Adrenal gland (tissue), 5 donors: ENCODE results near the gene ITIH1.

Experiments used
- POLR2A ChIP-seq, 2 donors: fragments of 450-650 bp; IDR thresholded peaks; one replicate each; pipeline ENCODE4 v1.6.1; 2017; ENCODE audit warnings: antibody characterized with exemption in 2 of 2, mild to moderate bottlenecking in 2 of 2, moderate library complexity in 1 of 2
- TF ChIP-seq, protein P1 (sequence below), 6 experiments: fragments of 450-650 bp in 4 of 6; fragments of 200-600 bp in 2 of 6; sonication (generic) in 1 of 6; IDR thresholded peaks; 1 replicate in 5 of 6; 2 replicates in 1 of 6; pipeline versions ENCODE4 v1.5.1 to v1.8.0; 2016 to 2021; ENCODE audit warnings: antibody characterized with exemption in 6 of 6, mild to moderate bottlenecking in 2 of 6, moderate library complexity in 1 of 6
- donor health status: DM: no; HTN: no; CAD: no.

DNA sequence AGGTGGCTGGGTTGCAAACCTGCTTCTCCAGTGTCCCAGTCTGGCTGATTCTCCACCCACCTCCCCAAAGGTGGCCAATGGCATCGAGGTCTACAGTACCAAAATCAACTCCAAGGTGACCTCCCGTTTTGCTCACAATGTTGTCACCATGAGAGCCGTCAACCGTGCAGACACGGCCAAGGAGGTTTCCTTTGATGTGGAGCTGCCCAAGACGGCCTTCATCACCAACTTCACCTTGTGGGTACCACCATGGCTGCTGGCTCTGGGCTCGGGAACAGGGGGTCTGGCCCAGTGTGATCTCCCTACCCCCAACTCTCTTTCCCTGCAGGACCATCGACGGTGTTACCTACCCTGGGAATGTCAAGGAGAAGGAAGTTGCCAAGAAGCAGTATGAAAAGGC is 19.0 kb downstream of the ITIH1 start:
- TF ChIP-seq, protein P1, sequence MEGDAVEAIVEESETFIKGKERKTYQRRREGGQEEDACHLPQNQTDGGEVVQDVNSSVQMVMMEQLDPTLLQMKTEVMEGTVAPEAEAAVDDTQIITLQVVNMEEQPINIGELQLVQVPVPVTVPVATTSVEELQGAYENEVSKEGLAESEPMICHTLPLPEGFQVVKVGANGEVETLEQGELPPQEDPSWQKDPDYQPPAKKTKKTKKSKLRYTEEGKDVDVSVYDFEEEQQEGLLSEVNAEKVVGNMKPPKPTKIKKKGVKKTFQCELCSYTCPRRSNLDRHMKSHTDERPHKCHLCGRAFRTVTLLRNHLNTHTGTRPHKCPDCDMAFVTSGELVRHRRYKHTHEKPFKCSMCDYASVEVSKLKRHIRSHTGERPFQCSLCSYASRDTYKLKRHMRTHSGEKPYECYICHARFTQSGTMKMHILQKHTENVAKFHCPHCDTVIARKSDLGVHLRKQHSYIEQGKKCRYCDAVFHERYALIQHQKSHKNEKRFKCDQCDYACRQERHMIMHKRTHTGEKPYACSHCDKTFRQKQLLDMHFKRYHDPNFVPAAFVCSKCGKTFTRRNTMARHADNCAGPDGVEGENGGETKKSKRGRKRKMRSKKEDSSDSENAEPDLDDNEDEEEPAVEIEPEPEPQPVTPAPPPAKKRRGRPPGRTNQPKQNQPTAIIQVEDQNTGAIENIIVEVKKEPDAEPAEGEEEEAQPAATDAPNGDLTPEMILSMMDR (IDR thresholded peaks at IDR 0.05) = no peak
- no peak for TF ChIP-seq POLR2A (IDR thresholded peaks at IDR 0.05)
